ENCODE data around the gene GALNT17.

The GALNT17 gene

GRCh38 chr7:71144963-71145362, 13.0 kb downstream of the GALNT17 start:
- Histone ChIP-seq H3K27me3 (no peaks in the 10 kb centered on the region), H3K9ac (no peak overlapping the region), H3K27ac (no peak overlapping the region), H4K20me1 (no peaks in the 10 kb centered on the region), H3K4me2 (peak overlapping the region in 4 of 11 experiments; percentile 6 to 55 (median 38); a peak in 6 of 22 replicates), H3K4me1 (peaks cover 0 to 10% (median 0%) of the 10 kb centered on the region in 10 experiments; a peak in 7 of 20 replicates), H3K36me3 (no peaks in the 10 kb centered on the region), H3K9me3 (replicated peaks in 1 of 11) (peaks cover 0 to 6% (median 4%) of the 10 kb centered on the region in 11 experiments; a peak in 5 of 22 replicates), H3K4me3 (no peak overlapping the region)
- TF ChIP-seq Cebpa-rat (IDR thresholded peaks at IDR 0.05) = no peak

DNA sequence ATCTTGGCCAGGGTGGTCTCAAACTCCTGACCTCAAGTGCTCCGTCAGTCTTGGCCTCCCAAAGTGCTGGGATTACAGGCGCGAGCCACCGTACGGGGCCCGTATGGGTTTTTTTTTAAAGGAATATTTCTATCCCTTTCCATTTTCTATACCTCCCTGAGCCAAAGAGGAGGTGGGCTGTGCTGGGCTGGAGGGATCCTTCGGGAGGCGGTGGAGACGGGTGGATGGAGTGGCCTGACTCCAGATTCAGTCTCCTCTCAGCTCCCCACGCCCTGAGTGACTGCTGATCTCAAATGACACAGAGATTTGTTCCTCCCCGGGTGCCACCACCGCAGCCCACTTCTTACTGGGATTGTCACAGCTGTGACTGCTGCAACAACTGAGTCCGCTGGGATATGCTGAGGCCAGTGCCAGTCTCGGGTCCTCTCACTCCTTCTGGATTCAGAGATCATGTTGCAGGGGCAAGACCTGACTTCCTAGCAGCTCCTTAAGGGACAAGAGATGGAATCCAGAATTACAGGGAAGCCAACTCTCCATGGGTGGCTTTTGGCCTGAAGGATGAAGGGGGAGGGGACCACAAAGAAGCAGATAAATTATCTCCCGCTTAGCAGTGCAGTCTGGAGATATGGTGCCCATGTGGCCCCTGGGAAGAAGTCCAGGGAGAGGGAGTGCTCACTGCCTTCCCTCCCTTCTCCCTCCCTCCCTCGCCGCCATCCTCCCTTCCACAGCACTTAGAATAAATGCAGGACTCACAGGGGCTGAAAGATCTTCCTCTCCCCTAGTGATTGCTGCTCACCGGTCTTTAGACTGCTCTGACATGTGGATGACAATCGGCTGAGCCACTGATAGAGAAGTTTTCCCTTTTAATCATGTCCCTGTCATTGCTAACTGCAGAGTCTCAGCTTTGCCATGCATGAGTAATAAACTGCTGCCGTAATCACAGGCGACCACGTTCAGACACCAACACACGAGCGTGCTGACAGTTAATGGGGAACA, 14.3 kb downstream of the GALNT17 start:
- Histone ChIP-seq H3K27me3 (no peaks in the 10 kb centered on the region), H3K4me1 (peaks cover 0 to 10% (median 0%) of the 10 kb centered on the region in 10 experiments; a peak in 7 of 20 replicates), H3K27ac (no peak overlapping the region), H3K9ac (no peak overlapping the region), H3K9me3 (replicated peaks in 1 of 11) (peaks cover 0 to 6% (median 4%) of the 10 kb centered on the region in 11 experiments; a peak in 5 of 22 replicates), H3K36me3 (no peaks in the 10 kb centered on the region), H3K4me3 (no peak overlapping the region), H4K20me1 (no peaks in the 10 kb centered on the region), H3K4me2 (no peak overlapping the region)
- TF ChIP-seq Cebpa-rat (IDR thresholded peaks at IDR 0.05) = no peak

GRCh38 chr7:71148098-71148497, 16.2 kb downstream of the GALNT17 start:
- Histone ChIP-seq H3K9ac (no peak overlapping the region), H3K9me3 (replicated peaks in 1 of 11) (peaks cover 0 to 6% (median 4%) of the 10 kb centered on the region in 11 experiments; a peak in 5 of 22 replicates), H3K4me1 (peaks cover 0 to 10% (median 0%) of the 10 kb centered on the region in 10 experiments; a peak in 7 of 20 replicates), H4K20me1 (no peaks in the 10 kb centered on the region), H3K27me3 (no peaks in the 10 kb centered on the region), H3K27ac (no peak overlapping the region), H3K4me2 (no peak overlapping the region), H3K36me3 (no peaks in the 10 kb centered on the region), H3K4me3 (no peak overlapping the region)
- no peak for TF ChIP-seq Cebpa-rat (IDR thresholded peaks at IDR 0.05)

DNA sequence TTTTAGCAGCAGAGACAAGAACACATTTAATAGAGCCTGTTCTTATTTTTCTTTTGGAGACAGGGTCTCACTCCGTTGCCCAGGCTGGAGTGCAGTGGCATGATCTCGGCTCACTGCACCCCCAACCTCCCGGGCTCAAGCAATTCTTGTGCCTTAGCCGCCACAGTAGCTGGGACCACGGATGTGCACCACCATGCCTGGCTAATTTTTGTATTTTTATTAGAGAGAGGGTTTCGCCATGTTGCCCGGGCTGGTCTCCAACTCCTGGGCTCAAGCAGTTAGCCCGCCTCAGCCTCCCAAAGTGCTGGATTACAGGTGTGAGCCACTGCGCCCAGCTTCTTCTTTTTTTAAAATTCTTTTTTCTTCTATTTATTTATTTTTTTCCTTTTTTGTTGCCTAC, 23.3 kb downstream of the GALNT17 start:
- H3K36me3 ChIP-seq = no peaks in the 10 kb centered on the region

DNA sequence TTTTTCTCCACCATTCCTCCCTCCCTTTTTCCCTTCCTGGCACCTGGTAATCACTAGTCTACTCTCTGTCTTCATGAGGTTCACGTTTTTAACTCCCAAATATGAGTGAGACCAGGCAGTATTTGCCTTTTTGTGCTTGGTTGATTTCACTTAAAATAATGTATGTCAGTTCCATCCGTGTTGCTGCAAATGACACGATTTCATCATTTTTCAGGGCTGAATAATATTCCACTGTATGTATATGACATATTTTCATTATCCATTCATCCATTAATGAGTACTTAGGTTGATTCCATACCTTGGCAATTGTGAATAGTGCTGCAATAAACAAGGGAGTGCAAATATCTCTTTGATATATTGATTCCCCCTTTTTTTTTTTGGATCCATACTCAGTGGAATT, 25.8 kb downstream of the GALNT17 start:
- H3K36me3 ChIP-seq = no peaks in the 10 kb centered on the region
- no peaks in the 10 kb centered on the region for H4K20me1 ChIP-seq
- H3K4me2 ChIP-seq = no peak overlapping the region
- H3K9ac ChIP-seq = no peak overlapping the region
- H3K4me3 ChIP-seq = no peak overlapping the region
- H3K4me1 ChIP-seq = no peaks in the 10 kb centered on the region
- H3K27me3 ChIP-seq = no peaks in the 10 kb centered on the region
- no peak overlapping the region for H3K27ac ChIP-seq
- H3K9me3 ChIP-seq (replicated peaks in 1 of 11) = peaks cover 5 to 20% (median 15%) of the 10 kb centered on the region in 11 experiments; a peak in 15 of 22 replicates
- TF ChIP-seq Cebpa-rat (IDR thresholded peaks at IDR 0.05) = no peak

More for the DNA sequence above, 23.3 kb downstream of the GALNT17 start:
- Histone ChIP-seq H3K27me3 (no peaks in the 10 kb centered on the region), H3K4me2 (no peak overlapping the region), H3K27ac (no peak overlapping the region), H3K9ac (no peak overlapping the region), H4K20me1 (no peaks in the 10 kb centered on the region), H3K9me3 (replicated peaks in 1 of 11) (peaks cover 0 to 14% (median 9%) of the 10 kb centered on the region in 11 experiments; a peak in 8 of 22 replicates), H3K4me1 (no peaks in the 10 kb centered on the region), H3K4me3 (no peak overlapping the region)
- TF ChIP-seq Cebpa-rat (IDR thresholded peaks at IDR 0.05) = no peak

DNA sequence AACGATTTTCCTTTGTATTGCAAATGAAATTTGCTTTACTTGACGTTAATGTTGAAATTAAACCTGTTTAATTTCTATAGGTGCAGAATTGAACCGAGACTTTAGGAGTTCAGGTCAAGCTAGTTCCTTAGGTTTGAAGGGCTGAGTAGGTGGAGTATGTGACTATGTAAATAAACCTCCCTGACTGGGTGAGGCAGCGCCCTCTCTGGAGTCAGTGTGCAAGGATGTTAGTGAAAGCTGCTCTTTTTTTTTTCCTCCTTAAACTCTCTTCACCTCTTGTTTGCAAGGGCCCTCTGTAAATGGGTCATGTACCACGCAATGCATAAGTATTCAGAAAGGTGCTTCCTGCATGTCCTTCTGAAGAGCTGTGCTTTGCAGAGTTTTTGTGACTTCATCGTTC, 33.8 kb downstream of the GALNT17 start:
- Histone ChIP-seq H3K9me3 (replicated peaks in 1 of 11) (peaks cover 26 to 43% (median 38%) of the 10 kb centered on the region in 11 experiments), H3K36me3 (no peaks in the 10 kb centered on the region), H3K27ac (no peak overlapping the region), H3K4me1 (no peaks in the 10 kb centered on the region), H3K4me3 (no peak overlapping the region), H3K9ac (no peak overlapping the region), H4K20me1 (no peaks in the 10 kb centered on the region), H3K4me2 (no peak overlapping the region), H3K27me3 (no peaks in the 10 kb centered on the region)
- no peak for TF ChIP-seq Cebpa-rat (IDR thresholded peaks at IDR 0.05)

DNA sequence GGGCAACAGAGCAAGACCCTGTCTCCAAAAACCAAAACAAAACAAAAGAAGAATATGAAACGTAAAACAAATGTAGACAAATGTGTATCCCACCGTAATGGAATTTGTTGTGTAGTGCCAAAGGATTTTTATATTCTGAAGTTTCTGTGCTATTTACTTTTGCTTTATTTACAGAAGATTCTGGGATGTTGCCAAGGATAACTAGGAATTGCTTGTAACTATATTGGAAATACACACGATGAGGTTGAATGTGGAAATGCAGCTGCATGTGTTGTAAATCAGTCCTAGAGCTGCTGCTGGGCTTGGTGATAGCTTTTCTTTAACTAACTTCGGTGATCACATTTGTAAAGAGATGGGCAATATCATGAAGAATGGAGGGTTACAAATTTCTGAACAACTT, 39.5 kb downstream of the GALNT17 start:
- Histone ChIP-seq H3K4me1 (no peaks in the 10 kb centered on the region), H4K20me1 (no peaks in the 10 kb centered on the region), H3K4me2 (no peak overlapping the region), H3K9ac (no peak overlapping the region), H3K4me3 (no peak overlapping the region), H3K27me3 (no peaks in the 10 kb centered on the region), H3K36me3 (no peaks in the 10 kb centered on the region), H3K27ac (no peak overlapping the region), H3K9me3 (replicated peaks in 1 of 11) (peaks cover 3 to 20% (median 13%) of the 10 kb centered on the region in 11 experiments; a peak in 15 of 22 replicates)
- TF ChIP-seq Cebpa-rat (IDR thresholded peaks at IDR 0.05) = no peak

GRCh38 chr7:71173955-71174354, 42.0 kb downstream of the GALNT17 start:
- no peak for TF ChIP-seq Cebpa-rat (IDR thresholded peaks at IDR 0.05)

DNA sequence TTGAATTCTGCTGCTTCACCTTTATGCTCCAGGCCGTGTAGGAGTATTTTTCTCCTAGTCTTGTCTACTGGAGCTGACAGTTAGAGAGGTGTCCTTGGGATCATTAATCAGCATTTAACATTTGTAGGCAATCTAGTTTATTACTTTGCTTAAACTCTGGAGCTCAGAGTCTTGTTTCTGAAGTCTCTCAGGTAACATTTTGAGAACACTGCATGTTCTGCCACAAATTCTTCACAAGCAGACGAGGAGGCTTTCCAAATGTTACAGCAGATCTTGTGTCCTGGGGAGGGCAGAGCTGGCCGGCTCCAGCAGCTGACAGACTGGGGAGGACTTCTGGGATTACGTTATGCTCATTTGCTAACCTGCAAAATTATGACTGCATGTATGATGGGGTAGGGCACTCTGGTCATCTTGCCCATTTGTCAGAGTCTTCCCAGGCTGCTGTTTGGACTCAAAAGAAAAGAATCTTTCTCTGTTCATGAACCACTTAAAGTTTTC, 50.5 kb downstream of the GALNT17 start:
- Histone ChIP-seq H3K9me3 (replicated peaks in 1 of 11) (peaks cover 0 to 23% (median 12%) of the 10 kb centered on the region in 11 experiments; a peak in 12 of 22 replicates), H3K4me2 (no peak overlapping the region), H3K4me1 (no peaks in the 10 kb centered on the region), H3K9ac (no peak overlapping the region), H4K20me1 (no peaks in the 10 kb centered on the region), H3K27ac (no peak overlapping the region), H3K4me3 (no peak overlapping the region), H3K27me3 (no peaks in the 10 kb centered on the region), H3K36me3 (no peaks in the 10 kb centered on the region)
- TF ChIP-seq Cebpa-rat (IDR thresholded peaks at IDR 0.05) = no peak

More at GRCh38 chr7:71173955-71174354, 42.0 kb downstream of the GALNT17 start:
- Histone ChIP-seq H3K9me3 (replicated peaks in 1 of 11) (peaks cover 4 to 28% (median 17%) of the 10 kb centered on the region in 11 experiments; a peak in 17 of 22 replicates), H3K4me1 (no peaks in the 10 kb centered on the region), H3K27ac (no peak overlapping the region), H3K4me2 (no peak overlapping the region), H3K27me3 (no peaks in the 10 kb centered on the region), H3K9ac (no peak overlapping the region), H4K20me1 (no peaks in the 10 kb centered on the region), H3K4me3 (no peak overlapping the region), H3K36me3 (no peaks in the 10 kb centered on the region)

All from BLaER1 treated with 17β-estradiol and CSF1 and Interleukin-3, amounts not matched to agents 10 nM and 100 nM (cell line).